Fibroblast of lung (primary cell): ENCODE results near the gene ADCY3. TPM values are rescaled to one million over a fixed set of nuclear protein-coding genes. Genes with fewer than 3 reads are reported as not detected.
A peak's percentile ranks its signal among the peaks of the same experiment; 100 is the strongest.

Experiments
- DNase-seq, 2 donors: peaks; one replicate each; pipeline versions ENCODE4 v3.0.0 to v3.0.0-alpha.2; 2010; ENCODE audit warnings: low read depth in 2 of 2
- H2AFZ ChIP-seq: 2 replicates; pipeline ENCODE4 v1.5.1; 2012; ENCODE audit warnings: low read length, control low read depth, inconsistent platforms
- H3K27ac ChIP-seq: 2 replicates; pipeline ENCODE4 v1.5.1; 2011; ENCODE audit warnings: low read length, control low read depth; ENCODE audit not compliant: insufficient read depth
- H3K27me3 ChIP-seq: 2 replicates; pipeline ENCODE4 v1.5.1; 2011; ENCODE audit warnings: mild to moderate bottlenecking, low read length; ENCODE audit not compliant: control insufficient read depth, insufficient read depth
- H3K36me3 ChIP-seq: 2 replicates; pipeline ENCODE4 v1.5.1; 2011; ENCODE audit warnings: low read length; ENCODE audit not compliant: control insufficient read depth, insufficient read depth
- H3K4me1 ChIP-seq: 2 replicates; pipeline ENCODE4 v1.5.1; 2011; ENCODE audit warnings: low read length; ENCODE audit not compliant: control insufficient read depth, insufficient read depth; ENCODE audit errors: extremely low read depth
- H3K4me2 ChIP-seq: 2 replicates; pipeline ENCODE4 v1.5.1; 2011; ENCODE audit warnings: low read length, control low read depth; ENCODE audit not compliant: insufficient read depth; ENCODE audit errors: extremely low read depth
- H3K4me3 ChIP-seq, 4 experiments: fragments of 200-600 bp in 1 of 4; sonication (generic) in 1 of 4; replicated peaks in 1 of 4; 2 replicates each; pipeline ENCODE4 v1.5.1; 2011 to 2016; ENCODE audit warnings: low read length in 4 of 4, low read depth in 3 of 4, mild to moderate bottlenecking in 3 of 4, control low read depth in 2 of 4, inconsistent platforms in 1 of 4, mixed read lengths in 1 of 4; ENCODE audit not compliant: insufficient read depth in 1 of 4; ENCODE audit errors: control extremely low read depth in 1 of 4
- H3K79me2 ChIP-seq: 2 replicates; pipeline ENCODE4 v1.5.1; 2012; ENCODE audit warnings: mild to moderate bottlenecking, low read length, inconsistent platforms; ENCODE audit not compliant: control insufficient read depth, insufficient read depth
- H3K9ac ChIP-seq: 2 replicates; pipeline ENCODE4 v1.5.1; 2011; ENCODE audit warnings: mild to moderate bottlenecking, low read length, control low read depth; ENCODE audit not compliant: insufficient read depth
- H3K9me3 ChIP-seq: 2 replicates; pipeline ENCODE4 v1.5.1; 2012; ENCODE audit warnings: low read depth, low read length; ENCODE audit not compliant: control insufficient read depth, insufficient read depth
- H4K20me1 ChIP-seq: 2 replicates; pipeline ENCODE4 v1.5.1; 2011; ENCODE audit warnings: low read length; ENCODE audit not compliant: control insufficient read depth, insufficient read depth; ENCODE audit errors: extremely low read depth
- EZH2 ChIP-seq: IDR thresholded peaks from 2 replicates; pipeline ENCODE4 v1.5.1; 2012; ENCODE audit warnings: low read length, control low read depth, mild to moderate bottlenecking; ENCODE audit errors: missing control alignments
- polyA plus RNA-seq, 2 donors: library from polyadenylated mRNA; depleted of rRNA in 1 of 2; stranded (reverse) in 1 of 2; unstranded in 1 of 2; fragments of >200 nt; gene quantifications; 2 replicates each; pipeline ENCODE4 v1.2.1, GENCODE V29; 2011 to 2012; ENCODE audit warnings: missing spikeins in 1 of 2
- total RNA-seq: library from RNA; depleted of rRNA; stranded (reverse); fragments of >200 nt; gene quantifications from 2 replicates; pipeline ENCODE4 v1.2.1, GENCODE V29; 2014
- TF ChIP-seq, protein P1 (sequence below), 2 donors: IDR thresholded peaks in 1 of 2; conservative IDR thresholded peaks in 1 of 2; 1 replicate in 1 of 2; 2 replicates in 1 of 2; pipeline ENCODE4 v1.5.1; 2011 to 2012; ENCODE audit warnings: low read length in 2 of 2, control low read depth in 1 of 2, inconsistent platforms in 1 of 2, low read depth in 1 of 2, mild to moderate bottlenecking in 1 of 2

Gene ADCY3
- total and polyA plus RNA-seq, 2 donors (not counting 1 experiment from before 2014, with no cell fraction given): 33.0 to 90.2 TPM

GRCh38 chr2:24819442-24820174 is 100.4 kb downstream of the ADCY3 start:
- Histone ChIP-seq H3K4me2 (no peak overlapping the region), H3K79me2 (peaks cover 5% of the 10 kb centered on the region), H3K36me3 (peaks cover 23% of the 10 kb centered on the region), H3K27ac (peak overlapping the region; percentile 8), H3K4me1 (peaks cover 2% of the 10 kb centered on the region), H3K27me3 (no peaks in the 10 kb centered on the region), H4K20me1 (no peaks in the 10 kb centered on the region), H3K9ac (no peak overlapping the region), H3K9me3 (no peaks in the 10 kb centered on the region), H2AFZ (no peak overlapping the region), H3K4me3 (no peak overlapping the region)
- DNase-seq: no peak
- TF ChIP-seq EZH2: no peak
- TF ChIP-seq, protein P1, sequence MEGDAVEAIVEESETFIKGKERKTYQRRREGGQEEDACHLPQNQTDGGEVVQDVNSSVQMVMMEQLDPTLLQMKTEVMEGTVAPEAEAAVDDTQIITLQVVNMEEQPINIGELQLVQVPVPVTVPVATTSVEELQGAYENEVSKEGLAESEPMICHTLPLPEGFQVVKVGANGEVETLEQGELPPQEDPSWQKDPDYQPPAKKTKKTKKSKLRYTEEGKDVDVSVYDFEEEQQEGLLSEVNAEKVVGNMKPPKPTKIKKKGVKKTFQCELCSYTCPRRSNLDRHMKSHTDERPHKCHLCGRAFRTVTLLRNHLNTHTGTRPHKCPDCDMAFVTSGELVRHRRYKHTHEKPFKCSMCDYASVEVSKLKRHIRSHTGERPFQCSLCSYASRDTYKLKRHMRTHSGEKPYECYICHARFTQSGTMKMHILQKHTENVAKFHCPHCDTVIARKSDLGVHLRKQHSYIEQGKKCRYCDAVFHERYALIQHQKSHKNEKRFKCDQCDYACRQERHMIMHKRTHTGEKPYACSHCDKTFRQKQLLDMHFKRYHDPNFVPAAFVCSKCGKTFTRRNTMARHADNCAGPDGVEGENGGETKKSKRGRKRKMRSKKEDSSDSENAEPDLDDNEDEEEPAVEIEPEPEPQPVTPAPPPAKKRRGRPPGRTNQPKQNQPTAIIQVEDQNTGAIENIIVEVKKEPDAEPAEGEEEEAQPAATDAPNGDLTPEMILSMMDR (conservative IDR thresholded peaks at IDR 0.05 in 1 of 2, IDR thresholded peaks at IDR 0.05 in 1 of 2; ENCODE audit: low read depth in 1 of 2, low read length in 2 of 2): no peak

- peaks cover 2% of the 10 kb centered on the region for H3K4me1 ChIP-seq
- no peak overlapping the region for H3K4me3 ChIP-seq
- H3K9ac ChIP-seq: no peak overlapping the region
- H2AFZ ChIP-seq: no peak overlapping the region
- H3K36me3 ChIP-seq: peaks cover 20% of the 10 kb centered on the region
- peak overlapping the region; percentile 4 for H3K27ac ChIP-seq
- no peaks in the 10 kb centered on the region for H3K27me3 ChIP-seq
- TF ChIP-seq EZH2: no peak
- TF ChIP-seq, protein P1 (conservative IDR thresholded peaks at IDR 0.05 in 1 of 2, IDR thresholded peaks at IDR 0.05 in 1 of 2; ENCODE audit: low read depth in 1 of 2, low read length in 2 of 2): no peak
- no peak overlapping the region for H3K4me2 ChIP-seq
- peak; percentile 31 to 73 for DNase-seq
- H4K20me1 ChIP-seq: no peaks in the 10 kb centered on the region
- H3K79me2 ChIP-seq: peaks cover 12% of the 10 kb centered on the region
- H3K9me3 ChIP-seq: no peaks in the 10 kb centered on the region
These were observed 101.3 kb downstream of the ADCY3 start for GRCh38 chr2:24818721-24819167.

DNA sequence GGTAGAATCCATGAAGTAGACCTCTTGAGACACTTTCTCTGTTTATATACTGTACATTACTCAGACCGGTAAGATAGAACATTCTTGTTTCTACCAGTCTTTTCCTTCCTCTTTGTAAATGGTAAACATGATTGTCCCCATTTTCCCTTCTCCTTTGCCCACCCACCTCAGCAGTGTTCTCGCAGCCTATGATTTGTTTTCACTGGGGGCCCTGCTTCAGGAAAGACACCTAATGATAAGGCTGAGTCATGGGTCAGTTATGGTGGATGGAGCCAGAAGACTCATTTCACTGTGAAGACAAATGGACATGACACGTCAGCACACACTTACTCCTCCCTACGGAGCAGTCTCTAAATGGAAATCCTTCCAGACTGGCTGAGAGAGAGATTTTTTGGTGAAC is 103.2 kb downstream of the ADCY3 start:
- Histone ChIP-seq H3K36me3 (peaks cover 19% of the 10 kb centered on the region), H3K4me3 (no peak overlapping the region), H3K9me3 (no peaks in the 10 kb centered on the region), H3K79me2 (peaks cover 29% of the 10 kb centered on the region), H3K27ac (peak overlapping the region; percentile 14), H4K20me1 (no peaks in the 10 kb centered on the region), H2AFZ (no peak overlapping the region), H3K27me3 (no peaks in the 10 kb centered on the region), H3K4me2 (no peak overlapping the region), H3K4me1 (peaks cover 2% of the 10 kb centered on the region), H3K9ac (no peak overlapping the region)
- peak; percentile 81 to 94 for DNase-seq
- no peak for TF ChIP-seq EZH2
- TF ChIP-seq, protein P1 (conservative IDR thresholded peaks at IDR 0.05 in 1 of 2, IDR thresholded peaks at IDR 0.05 in 1 of 2; ENCODE audit: low read depth in 1 of 2, low read length in 2 of 2): no peak
